ENCODE measurements around the gene EHHADH.

DNA sequence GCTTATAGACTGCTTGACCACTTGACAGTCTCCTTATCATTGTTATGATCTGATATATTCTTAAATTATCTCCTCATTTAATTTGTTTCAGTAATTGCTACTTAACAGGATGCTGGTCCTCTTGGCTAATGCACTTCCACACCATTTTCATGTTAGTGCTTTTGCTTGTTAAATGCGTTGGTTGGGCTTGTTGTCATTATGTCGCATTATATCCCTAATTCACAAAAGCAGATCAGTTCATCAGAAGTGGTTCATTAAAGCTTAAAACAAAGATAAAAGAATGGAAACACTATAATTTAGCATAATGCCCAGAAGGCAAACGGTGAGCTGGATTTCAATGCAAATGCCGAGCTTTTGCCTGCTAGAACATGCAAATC lies 17.1 kb upstream of the EHHADH start:
- TF ChIP-seq EZH2 (IDR thresholded peaks at IDR 0.05) (no peak), CTCF (IDR thresholded peaks at IDR 0.05) (no peak), EZH2phosphoT487 (IDR thresholded peaks at IDR 0.05) (no peak)
